ENCODE measurements around the gene ADGRL3.
"Not testable (repeated sequence)": the region's sequence is repeated elsewhere in the genome, so short reads cannot be mapped to it uniquely, and the experiment has no call there.

Gene ADGRL3

GRCh38 chr4:61665649-61666048, 465.5 kb downstream of the ADGRL3 start:
- DNase-seq, result no peak

GRCh38 chr4:61666244-61666643, 466.1 kb downstream of the ADGRL3 start:
- no peak for DNase-seq

DNA sequence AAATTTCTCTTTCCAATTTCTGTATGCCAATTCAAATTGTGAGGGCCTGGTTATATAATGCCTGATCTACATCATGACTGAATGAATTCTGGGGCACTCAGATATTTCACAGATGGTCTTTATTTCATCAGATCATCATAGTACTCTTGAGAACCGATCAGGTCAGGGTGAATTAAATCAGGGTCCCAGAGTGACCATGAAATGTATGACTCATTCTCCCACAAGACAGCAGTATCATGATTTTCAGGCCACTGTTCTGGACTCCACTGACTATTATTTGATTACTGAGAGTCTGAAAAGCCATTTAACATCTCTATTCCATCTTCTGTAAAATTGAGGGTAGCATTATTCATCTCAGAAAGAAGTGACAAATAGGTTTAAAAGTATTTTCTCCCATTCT, 471.5 kb downstream of the ADGRL3 start:
- DNase-seq, result no peak

GRCh38 chr4:61675464-61675863, 475.3 kb downstream of the ADGRL3 start:
- DNase-seq, result no peak

DNA sequence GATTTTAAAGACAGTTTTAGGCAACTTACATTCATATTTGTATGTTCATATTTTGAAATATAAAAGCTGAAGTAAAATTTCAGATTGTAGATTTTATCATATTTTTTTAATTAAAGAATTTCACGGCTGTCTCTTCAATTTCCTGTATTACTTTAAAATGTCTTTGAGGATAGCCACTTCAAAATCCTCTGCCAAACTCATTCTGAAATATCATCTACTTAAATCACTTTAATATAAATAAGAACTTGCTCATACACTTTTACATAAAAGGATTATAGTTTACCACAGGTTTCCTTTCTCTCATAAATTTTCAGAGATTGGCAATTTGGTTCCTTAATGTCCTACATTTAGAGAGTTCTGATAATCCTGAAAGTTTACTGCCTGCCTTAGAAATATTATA, 478.2 kb downstream of the ADGRL3 start:
- no peak for DNase-seq

DNA sequence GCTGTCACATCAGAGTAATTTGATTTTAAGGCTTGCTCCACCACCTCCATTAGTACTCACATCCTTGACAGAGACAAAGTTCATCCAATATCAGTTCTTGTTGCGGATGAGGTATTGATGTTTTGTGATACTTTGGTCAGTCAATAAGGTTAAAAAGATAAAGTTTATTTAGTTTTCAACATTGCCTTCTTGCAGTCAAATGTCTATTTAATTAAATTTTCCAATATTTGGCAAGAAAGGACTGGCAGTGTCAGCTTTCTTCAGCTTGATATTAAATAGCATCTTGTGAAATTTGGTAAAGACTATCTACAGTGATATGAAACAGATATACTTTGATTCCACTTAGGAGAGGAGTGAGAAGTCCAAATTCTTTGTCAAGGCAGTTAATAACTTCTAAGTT, 493.4 kb downstream of the ADGRL3 start:
- no peak for DNase-seq

GRCh38 chr4:61714387-61714911, 514.3 kb downstream of the ADGRL3 start:
- no peak for DNase-seq

GRCh38 chr4:61716426-61716825, 516.3 kb downstream of the ADGRL3 start:
- DNase-seq, result no peak

DNA sequence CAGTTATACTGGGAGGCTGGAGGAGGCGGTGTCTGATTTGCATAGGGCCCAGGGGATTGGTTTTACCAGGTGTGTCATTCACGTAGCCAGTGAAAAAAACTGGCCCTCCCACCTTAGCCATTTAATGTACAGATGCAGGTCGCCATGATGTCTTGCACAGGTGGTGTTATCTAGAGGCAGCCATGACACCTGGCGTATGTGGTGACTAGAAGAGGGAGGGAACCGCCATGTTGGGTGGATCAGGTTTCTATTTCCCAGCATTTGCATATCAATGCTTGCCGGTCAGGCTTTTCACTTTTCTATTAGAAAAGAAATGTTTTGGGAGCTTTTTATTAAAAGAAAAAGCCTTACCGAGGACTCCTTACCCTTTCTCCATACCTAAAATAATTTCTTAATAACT, 523.4 kb downstream of the ADGRL3 start:
- no peak for DNase-seq

GRCh38 chr4:61727286-61727685, 527.2 kb downstream of the ADGRL3 start:
- DNase-seq, result no peak

GRCh38 chr4:61734409-61734808, 534.3 kb downstream of the ADGRL3 start:
- no peak for DNase-seq

DNA sequence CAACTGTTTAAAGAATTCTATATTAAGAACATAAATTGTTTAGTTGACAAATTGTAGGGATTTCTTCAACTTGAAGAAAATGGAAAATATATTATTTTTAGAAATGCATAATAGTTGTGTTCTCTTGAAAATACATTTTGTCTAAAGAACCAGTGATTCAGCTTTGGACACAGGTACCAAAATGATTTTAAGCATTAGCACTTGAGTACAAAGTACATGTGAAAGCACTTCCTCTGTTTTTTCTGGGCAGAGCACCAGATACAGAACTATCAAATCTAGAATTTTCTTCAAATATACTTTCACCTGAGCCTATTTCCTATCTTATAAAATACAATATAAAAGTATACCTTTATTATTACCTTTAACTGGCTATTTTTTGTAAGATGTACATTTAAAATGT, 539.8 kb downstream of the ADGRL3 start:
- no peak for DNase-seq

- no peak for DNase-seq
These were observed 540.8 kb downstream of the ADGRL3 start for GRCh38 chr4:61740886-61741285.

DNA sequence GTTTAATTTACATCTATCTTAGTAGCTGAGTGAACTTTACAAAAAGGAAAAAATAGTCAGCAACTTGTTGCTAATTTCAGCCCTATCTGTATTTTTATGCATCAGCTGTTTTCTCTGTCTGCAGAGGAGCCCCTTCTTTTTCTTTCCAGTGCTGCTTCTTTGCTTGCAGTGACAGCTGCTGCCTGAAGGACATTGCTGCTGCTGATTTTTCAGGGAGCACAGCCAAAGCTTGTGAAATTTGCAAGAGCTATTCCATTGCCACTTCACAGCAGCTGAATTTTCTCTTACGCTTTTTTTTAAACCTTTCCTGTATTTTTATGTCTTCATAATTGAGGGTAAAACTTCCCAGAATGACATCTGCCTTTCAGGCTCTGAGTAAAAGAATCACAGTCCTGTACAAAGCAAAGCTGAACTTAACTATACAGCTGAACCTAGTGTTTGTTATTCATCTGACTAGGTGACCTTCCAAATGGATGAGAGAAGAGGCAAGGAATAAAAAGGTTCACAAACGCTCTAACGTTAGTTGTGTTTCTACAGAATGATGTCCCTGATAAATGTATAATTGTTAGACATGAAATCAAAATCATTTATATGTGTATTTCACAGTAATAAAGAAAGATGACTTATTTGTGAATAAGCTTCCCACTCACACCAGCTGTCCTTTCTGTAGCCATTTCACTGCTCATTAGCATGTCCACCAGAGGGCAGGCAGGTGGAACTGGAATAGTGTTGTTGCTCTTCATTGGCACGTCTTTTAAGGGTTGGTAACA, 541.4 kb downstream of the ADGRL3 start:
- no peak for DNase-seq

DNA sequence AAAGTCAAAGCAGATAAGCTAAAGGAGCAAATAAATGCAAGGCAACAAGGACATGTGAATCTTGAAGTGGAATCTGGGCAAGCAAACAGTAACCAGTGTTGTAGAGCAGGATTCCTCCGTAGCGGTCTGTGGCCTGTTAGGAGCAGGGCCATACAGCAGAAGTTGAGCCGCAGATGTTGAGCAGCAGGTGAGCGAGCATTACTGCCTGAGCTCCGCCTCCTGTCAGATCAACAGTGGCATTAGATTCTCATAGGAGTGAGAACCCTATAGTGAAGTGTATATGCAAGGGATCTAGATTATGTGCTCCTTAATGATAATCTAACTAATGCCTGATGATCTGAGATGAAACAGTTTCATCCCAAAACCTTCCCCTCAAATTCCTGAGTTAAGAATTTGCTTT, 550.7 kb downstream of the ADGRL3 start:
- no peak for DNase-seq

DNA sequence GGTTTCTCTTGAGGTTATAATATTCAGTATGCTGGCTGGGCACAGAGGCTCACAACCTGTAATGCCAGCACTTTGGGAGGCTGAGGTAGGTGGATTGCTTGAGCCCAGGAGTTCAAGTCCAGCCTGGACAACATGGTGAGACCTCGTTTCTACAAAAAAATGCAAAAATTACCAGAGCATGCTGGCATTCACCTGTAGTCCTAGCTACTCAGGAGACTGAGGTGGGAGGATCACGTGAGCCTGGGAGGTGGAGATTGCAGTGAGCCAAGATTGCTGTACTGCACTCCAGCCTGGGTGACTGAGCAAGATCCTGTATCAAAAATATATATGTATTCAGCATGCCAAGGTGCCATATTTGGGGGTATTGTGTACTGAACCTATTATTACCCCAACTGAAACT, 552.5 kb downstream of the ADGRL3 start:
- DNase-seq, result no peak

DNA sequence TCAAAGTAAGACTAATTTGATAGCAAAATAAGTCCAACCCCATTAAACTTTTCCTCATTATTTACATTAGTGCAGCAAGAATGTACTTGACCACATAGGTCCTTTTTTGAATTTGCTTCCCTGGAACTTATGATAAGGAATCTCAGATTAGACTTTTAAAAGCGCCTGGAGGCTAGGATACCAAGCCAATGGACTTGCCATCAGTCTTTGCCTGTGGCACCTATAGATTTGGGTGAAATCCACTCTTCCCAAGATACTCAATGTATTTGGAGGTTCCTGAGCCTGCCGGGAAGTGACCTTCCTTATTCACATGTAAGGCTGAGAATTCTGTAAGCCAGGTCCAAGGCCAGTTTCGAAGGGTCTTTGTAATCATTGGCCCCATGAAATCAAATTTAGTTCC, 553.6 kb downstream of the ADGRL3 start:
- DNase-seq, result no peak

DNA sequence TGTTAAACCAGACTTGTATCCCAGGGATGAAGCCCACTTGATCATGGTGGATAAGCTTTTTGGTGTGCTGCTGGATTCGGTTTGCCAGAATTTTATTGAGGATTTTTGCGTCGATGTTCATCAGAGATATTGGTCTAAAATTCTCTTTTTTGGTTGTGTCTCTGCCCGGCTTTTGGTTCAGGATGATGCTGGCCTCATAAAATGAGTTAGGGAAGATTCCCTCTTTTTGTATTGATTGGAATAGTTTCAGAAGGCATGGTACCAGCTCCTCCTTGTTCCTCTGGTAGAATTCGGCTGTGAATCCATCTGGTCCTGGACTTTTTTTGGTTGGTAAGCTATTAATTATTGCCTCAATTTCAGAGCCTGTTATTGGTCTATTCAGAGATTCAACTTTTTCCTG, 556.8 kb downstream of the ADGRL3 start:
- DNase-seq, result not testable (repeated sequence)

- not testable (repeated sequence) for DNase-seq
These were observed 557.9 kb downstream of the ADGRL3 start for GRCh38 chr4:61757983-61758382.

DNA sequence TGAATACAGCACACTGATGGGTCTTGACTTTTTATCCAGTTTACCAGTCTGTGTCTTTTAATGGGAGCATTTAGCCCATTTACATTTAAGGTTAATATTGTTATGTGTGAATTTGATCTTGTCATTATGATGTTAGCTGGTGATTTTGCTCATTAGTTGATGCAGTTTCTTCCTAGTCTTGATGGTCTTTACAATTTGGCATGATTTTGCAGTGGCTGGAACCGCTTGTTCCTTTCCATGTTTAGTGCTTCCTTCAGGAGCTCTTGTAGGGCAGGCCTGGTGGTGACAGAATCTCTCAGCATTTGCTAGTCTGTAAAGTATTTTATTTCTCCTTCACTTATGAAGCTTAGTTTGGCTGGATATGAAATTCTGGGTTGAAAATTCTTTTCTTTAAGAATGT, 558.5 kb downstream of the ADGRL3 start:
- not testable (repeated sequence) for DNase-seq

- not testable (repeated sequence) for DNase-seq
These were observed 559.1 kb downstream of the ADGRL3 start for GRCh38 chr4:61759245-61759644.

DNA sequence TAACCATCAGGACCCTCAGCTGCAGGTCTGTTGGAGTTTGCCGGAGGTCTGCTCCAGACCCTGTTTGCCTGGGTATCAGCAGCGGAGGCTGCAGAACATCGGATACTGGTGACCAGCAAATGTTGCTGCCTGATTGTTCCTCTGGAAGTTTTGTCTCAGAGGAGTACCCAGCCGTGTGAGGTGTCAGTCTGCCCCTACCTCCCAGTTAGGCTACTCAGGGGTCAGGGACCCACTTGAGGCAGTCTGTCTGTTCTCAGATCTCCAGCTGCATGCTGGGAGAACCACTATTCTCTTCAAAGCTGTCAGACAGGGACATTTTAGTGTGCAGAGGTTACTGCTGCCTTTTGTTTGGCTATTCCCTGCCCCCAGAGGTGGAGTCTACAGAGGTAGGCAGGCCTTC, 559.8 kb downstream of the ADGRL3 start:
- not testable (repeated sequence) for DNase-seq

GRCh38 chr4:61760820-61761219, 560.7 kb downstream of the ADGRL3 start:
- no peak for DNase-seq

DNA sequence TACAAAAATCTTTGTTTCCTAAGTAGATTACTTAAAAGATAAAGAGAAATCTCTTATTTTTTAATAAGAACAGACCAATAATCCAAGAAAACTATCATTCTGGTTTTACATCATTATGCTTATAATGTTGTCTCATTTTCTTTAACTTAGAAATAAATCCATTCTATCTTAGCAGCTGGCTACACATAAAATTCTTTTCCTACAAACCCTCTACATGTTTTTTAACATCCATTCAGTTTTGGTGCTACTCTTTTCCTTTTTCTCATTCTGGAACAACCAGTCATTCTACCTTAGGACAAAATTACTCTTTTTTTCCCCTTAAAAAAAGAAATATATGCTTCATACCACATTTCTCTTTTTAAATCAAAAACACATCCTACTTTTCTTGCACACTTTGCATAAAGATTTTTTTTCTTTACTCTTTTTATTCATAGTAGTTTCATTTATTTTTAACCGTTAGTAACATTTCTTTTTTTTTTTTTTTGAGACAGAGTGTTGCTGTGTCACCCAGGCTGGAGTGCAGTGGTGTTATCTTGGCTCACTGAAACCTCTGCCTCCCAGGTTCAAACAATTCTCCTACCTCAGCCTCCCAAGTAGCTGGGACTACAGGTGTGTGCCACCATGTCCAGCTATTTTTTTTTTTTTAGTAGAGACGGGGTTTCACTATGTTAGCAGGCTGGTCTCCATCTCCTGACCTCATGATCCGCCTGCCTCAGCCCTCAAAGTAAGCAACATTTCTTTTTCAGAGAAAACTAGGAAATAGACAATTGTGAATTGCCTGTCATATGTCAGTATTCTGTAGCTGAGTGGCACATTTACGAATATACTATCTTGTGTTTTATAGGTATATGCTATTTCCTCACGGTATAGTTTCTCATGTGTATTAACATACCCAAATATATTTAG, 562.8 kb downstream of the ADGRL3 start:
- DNase-seq, result no peak
